H9 (cell line): Measurements from ENCODE around the gene WHRN. TPM values are rescaled to one million over a fixed set of nuclear protein-coding genes. Genes with fewer than 3 reads are reported as not detected.

Experiments used
- DNase-seq: peaks from one replicate; pipeline ENCODE4 v3.0.0-alpha.2; 2017
- H2AFZ ChIP-seq: one replicate; pipeline ENCODE4 v1.6.1; 2013; ENCODE audit warnings: mild to moderate bottlenecking, low read length, control low read depth, moderate library complexity
- H2AK5ac ChIP-seq: 2 replicates; pipeline ENCODE4 v1.6.1; 2013; ENCODE audit warnings: low read length, control low read depth, mixed read lengths; ENCODE audit not compliant: insufficient read length
- H2BK120ac ChIP-seq: one replicate; pipeline ENCODE4 v1.6.1; 2013; ENCODE audit warnings: low read depth, mild to moderate bottlenecking, low read length, control low read depth, inconsistent platforms; ENCODE audit not compliant: poor library complexity, severe bottlenecking
- H2BK12ac ChIP-seq: 2 replicates; pipeline ENCODE4 v1.6.1; 2013; ENCODE audit warnings: low read length, control low read depth, mixed read lengths, low read depth; ENCODE audit not compliant: insufficient read length
- H2BK15ac ChIP-seq: 2 replicates; pipeline ENCODE4 v1.6.1; 2013; ENCODE audit warnings: low read depth, low read length, control low read depth
- H2BK20ac ChIP-seq: one replicate; pipeline ENCODE4 v1.6.1; 2013; ENCODE audit warnings: low read depth, mild to moderate bottlenecking, low read length, control low read depth, inconsistent platforms; ENCODE audit not compliant: poor library complexity, severe bottlenecking
- H2BK5ac ChIP-seq: 2 replicates; pipeline ENCODE4 v1.6.1; 2013; ENCODE audit warnings: low read length, control low read depth, mixed read lengths; ENCODE audit not compliant: insufficient read length
- H3K14ac ChIP-seq: 2 replicates; pipeline ENCODE4 v1.6.1; 2013; ENCODE audit warnings: low read length, control low read depth; ENCODE audit not compliant: insufficient read depth
- H3K18ac ChIP-seq: 2 replicates; pipeline ENCODE4 v1.6.1; 2013; ENCODE audit warnings: low read depth, mild to moderate bottlenecking, mixed read lengths, low read length, control low read depth; ENCODE audit not compliant: insufficient read length
- H3K23ac ChIP-seq: 2 replicates; pipeline ENCODE4 v1.6.1; 2013; ENCODE audit warnings: low read length, control low read depth, mixed read lengths, low read depth; ENCODE audit not compliant: insufficient read length
- H3K23me2 ChIP-seq: 2 replicates; pipeline ENCODE4 v1.6.1; 2013; ENCODE audit warnings: low read depth, mild to moderate bottlenecking, mixed read lengths, low read length, control low read depth; ENCODE audit not compliant: insufficient read length, poor library complexity, severe bottlenecking
- H3K27ac ChIP-seq: 2 replicates; pipeline ENCODE4 v1.5.1; 2013; ENCODE audit warnings: low read length, control low read depth, mixed read lengths, low read depth; ENCODE audit not compliant: insufficient read length
- H3K27me3 ChIP-seq: 2 replicates; pipeline ENCODE4 v1.6.1; 2013; ENCODE audit warnings: low read length, control low read depth, inconsistent platforms; ENCODE audit not compliant: insufficient read depth
- H3K4ac ChIP-seq: 2 replicates; pipeline ENCODE4 v1.6.1; 2013; ENCODE audit warnings: low read depth, mild to moderate bottlenecking, control low read depth, inconsistent platforms, low read length, moderate library complexity
- H3K4me1 ChIP-seq: 2 replicates; pipeline ENCODE4 v1.6.1; 2013; ENCODE audit warnings: low read length, control low read depth, inconsistent platforms; ENCODE audit not compliant: insufficient read depth
- H3K4me2 ChIP-seq: 2 replicates; pipeline ENCODE4 v1.6.1; 2013; ENCODE audit warnings: low read length, control low read depth, mixed read lengths; ENCODE audit not compliant: insufficient read length, insufficient read depth
- H3K56ac ChIP-seq: 2 replicates; pipeline ENCODE4 v1.6.1; 2013; ENCODE audit warnings: low read depth, mild to moderate bottlenecking, mixed read lengths, low read length, control low read depth; ENCODE audit not compliant: insufficient read length
- H3K79me1 ChIP-seq: 2 replicates; pipeline ENCODE4 v1.6.1; 2013; ENCODE audit warnings: low read depth, mild to moderate bottlenecking, moderate library complexity, low read length, control low read depth, inconsistent platforms; ENCODE audit not compliant: insufficient read depth, poor library complexity, severe bottlenecking
- H3K79me2 ChIP-seq: 2 replicates; pipeline ENCODE4 v1.6.1; 2013; ENCODE audit warnings: low read length, control low read depth, inconsistent platforms; ENCODE audit not compliant: insufficient read depth
- H3K9ac ChIP-seq: 2 replicates; pipeline ENCODE4 v1.6.1; 2013; ENCODE audit warnings: low read length, control low read depth, mixed read lengths; ENCODE audit not compliant: insufficient read length; ENCODE audit errors: extremely low read depth
- H3K9me3 ChIP-seq: one replicate; pipeline ENCODE4 v1.6.1; 2013; ENCODE audit warnings: low read depth, low read length, inconsistent platforms; ENCODE audit not compliant: control insufficient read depth
- H3T11ph ChIP-seq: one replicate; pipeline ENCODE4 v1.6.1; 2013; ENCODE audit warnings: mild to moderate bottlenecking, low read length, control low read depth, inconsistent platforms
- H4K20me1 ChIP-seq: one replicate; pipeline ENCODE4 v1.6.1; 2013; ENCODE audit not compliant: control insufficient read depth, insufficient read length, insufficient read depth
- H4K5ac ChIP-seq: 2 replicates; pipeline ENCODE4 v1.6.1; 2013; ENCODE audit warnings: low read depth, mild to moderate bottlenecking, mixed read lengths, low read length, control low read depth; ENCODE audit not compliant: insufficient read length
- H4K8ac ChIP-seq: replicated peaks from 2 replicates; pipeline ENCODE4 v1.6.1; 2013; ENCODE audit warnings: low read length, control low read depth, mixed read lengths, low read depth; ENCODE audit not compliant: insufficient read length
- H4K91ac ChIP-seq: 2 replicates; pipeline ENCODE4 v1.6.1; 2013; ENCODE audit warnings: low read depth, mild to moderate bottlenecking, moderate library complexity, mixed read lengths, low read length, control low read depth; ENCODE audit not compliant: insufficient read length
- H3K27ac Mint-ChIP-seq, 3 experiments: 2 replicates in 2 of 3; 3 replicates in 1 of 3; pipeline ENCODE4 v1.8.0; 2020 to 2021; ENCODE audit warnings: mixed read lengths in 3 of 3, mild to moderate bottlenecking in 1 of 3, moderate library complexity in 1 of 3
- H3K27me3 Mint-ChIP-seq: 2 replicates; pipeline ENCODE4 v1.8.0; 2021; ENCODE audit warnings: low read depth, mild to moderate bottlenecking, moderate library complexity, mixed read lengths
- H3K36me3 Mint-ChIP-seq, 3 experiments: 2 replicates in 2 of 3; 3 replicates in 1 of 3; pipeline ENCODE4 v1.8.0; 2020 to 2021; ENCODE audit warnings: low read depth in 3 of 3, mixed read lengths in 3 of 3; ENCODE audit not compliant: insufficient read depth in 1 of 3
- H3K4me1 Mint-ChIP-seq, 2 experiments: 2 replicates each; pipeline ENCODE4 v1.8.0; 2020; ENCODE audit warnings: mixed read lengths in 2 of 2
- H3K4me3 Mint-ChIP-seq, 2 experiments: 2 replicates in 1 of 2; 3 replicates in 1 of 2; pipeline ENCODE4 v1.8.0; 2020 to 2021; ENCODE audit warnings: mild to moderate bottlenecking in 2 of 2, mixed read lengths in 2 of 2, moderate library complexity in 1 of 2
- H3K9me3 Mint-ChIP-seq, 2 experiments: 2 replicates in 1 of 2; 3 replicates in 1 of 2; pipeline ENCODE4 v1.8.0; 2020; ENCODE audit warnings: mild to moderate bottlenecking in 2 of 2, mixed read lengths in 2 of 2, moderate library complexity in 1 of 2
- CTCF ChIP-seq: fragments of 200-600 bp; sonication (generic); conservative IDR thresholded peaks from 3 replicates; pipeline ENCODE4 v1.8.0; 2021; ENCODE audit warnings: antibody characterized with exemption, mild to moderate bottlenecking
- WGBS: extraction: QIAGEN DNeasy Blood & Tissue Kit; methylation state at CpG from one replicate; pipeline ENCODE4 v1.1.7; 2013; ENCODE audit warnings: missing lambda C conversion rate, low lambda C conversion rate, mixed read lengths; ENCODE audit not compliant: insufficient read length; ENCODE audit errors: extremely low coverage; 5-methylcytosine and 5-hydroxymethylcytosine counted together
- total RNA-seq: library from RNA; stranded (reverse); gene quantifications from 2 replicates; pipeline ENCODE4 v1.2.1, GENCODE V29; 2021

The WHRN gene
- total RNA-seq, 1 experiment from 2014 or later, result 2.2 TPM

- TF ChIP-seq CTCF, result no peak
- H2AK5ac ChIP-seq, result no peak overlapping the region
- no CpG with 5 or more reads among the region's 8 CpGs for WGBS
Observed at GRCh38 chr9:114446672-114447450, 58.4 kb downstream of the WHRN start.

More at GRCh38 chr9:114446672-114447450, 58.4 kb downstream of the WHRN start:
- peaks cover 14 to 15% of the 10 kb centered on the region in 2 experiments for H3K4me1 Mint-ChIP-seq
- H3K56ac ChIP-seq, result no peak overlapping the region
- H3K9me3 Mint-ChIP-seq, result no peaks in the 10 kb centered on the region
- no peaks in the 10 kb centered on the region; the same call in 1 of the 2 replicates for H3K27me3 Mint-ChIP-seq
- H2BK20ac ChIP-seq, result no peak overlapping the region
- H3K9ac ChIP-seq, result no peak overlapping the region
- H2BK120ac ChIP-seq, result no peak overlapping the region
- H3K27ac ChIP-seq, result no peak overlapping the region
- no peak overlapping the region for H3K4ac ChIP-seq
- no peak overlapping the region for H3K18ac ChIP-seq
- no peak overlapping the region for H2AFZ ChIP-seq
- H3K23me2 ChIP-seq, result no peaks in the 10 kb centered on the region
- no peaks in the 10 kb centered on the region for H4K20me1 ChIP-seq
- H3K23ac ChIP-seq, result no peak overlapping the region
- no peak overlapping the region for H2BK12ac ChIP-seq
- no peaks in the 10 kb centered on the region for H3K79me1 ChIP-seq
- H4K91ac ChIP-seq, result no peak overlapping the region
- DNase-seq, result no peak
- H3K9me3 ChIP-seq, result no peaks in the 10 kb centered on the region
- H3K4me3 Mint-ChIP-seq, result no peak overlapping the region
- H4K8ac ChIP-seq, result no peak overlapping the region
- H2BK5ac ChIP-seq, result no peak overlapping the region
- no peak overlapping the region for H3T11ph ChIP-seq
- H4K5ac ChIP-seq, result no peak overlapping the region
- H3K36me3 Mint-ChIP-seq, result no peaks in the 10 kb centered on the region
- no peak overlapping the region for H3K4me2 ChIP-seq
- peak overlapping the region in 2 of 3 experiments; percentile 68 to 72; a peak in 1 of 7 replicates for H3K27ac Mint-ChIP-seq
- H3K27me3 ChIP-seq, result no peaks in the 10 kb centered on the region
- no peak overlapping the region for H2BK15ac ChIP-seq
- no peaks in the 10 kb centered on the region for H3K79me2 ChIP-seq
- no peak overlapping the region; the same call in 1 of the 2 replicates for H3K14ac ChIP-seq
- H3K4me1 ChIP-seq, result 0 out of 2 replicates have a peak, but pooled peaks cover 3% of the 10 kb centered on the region
